Cerebellar cortex (tissue), 1 donor: ENCODE data around the gene PRPF4.
A peak's percentile ranks its signal among the peaks of the same experiment; 100 is the strongest.

Experiments
- DNase-seq: peaks from one replicate; pipeline ENCODE4 v3.0.0-alpha.2; 2015; ENCODE audit warnings: low spot score

PRPF4 gene

GRCh38 chr9:113311961-113312360 lies 36.5 kb downstream of the PRPF4 start:
- DNase-seq = no peak

GRCh38 chr9:113313261-113313660 lies 37.8 kb downstream of the PRPF4 start:
- DNase-seq = no peak

- DNase-seq = no peak
Observed at GRCh38 chr9:113315231-113315630, 39.8 kb downstream of the PRPF4 start.

- no peak for DNase-seq
Observed at GRCh38 chr9:113316030-113316429, 40.6 kb downstream of the PRPF4 start.

GRCh38 chr9:113317777-113318176 lies 42.3 kb downstream of the PRPF4 start:
- DNase-seq = no peak

GRCh38 chr9:113319054-113319453 lies 43.6 kb downstream of the PRPF4 start:
- DNase-seq = no peak

- DNase-seq = no peak
Observed at GRCh38 chr9:113320051-113320450, 44.6 kb downstream of the PRPF4 start.

GRCh38 chr9:113322671-113323070 lies 47.2 kb downstream of the PRPF4 start:
- no peak for DNase-seq

GRCh38 chr9:113326230-113326629 lies 50.8 kb downstream of the PRPF4 start:
- DNase-seq = no peak

GRCh38 chr9:113328045-113328782 lies 52.8 kb downstream of the PRPF4 start:
- DNase-seq = no peak

- DNase-seq = no peak
Observed at GRCh38 chr9:113331780-113332179, 56.3 kb downstream of the PRPF4 start.

GRCh38 chr9:113337714-113338113 lies 62.3 kb downstream of the PRPF4 start:
- no peak for DNase-seq

GRCh38 chr9:113340011-113340699 lies 64.7 kb downstream of the PRPF4 start, which contains the start of gene WDR31:
Gene WDR31 (minus strand): TSS chr9:113340275. CDS start chr9:113332022, 8,253 bp downstream.
- DNase-seq = peak; percentile 89

GRCh38 chr9:113341712-113342410 lies 66.4 kb downstream of the PRPF4 start:
- DNase-seq = peak; percentile 15
